HG03457 (cell line): ENCODE data around the gene SERPINE2.

Experiments used
- ATAC-seq: cut with Tn5 transposase; IDR thresholded peaks from one replicate; pipeline ENCODE4 v1.9.1; 2021; ENCODE audit warnings: moderate number of reproducible peaks; ENCODE audit not compliant: unreplicated experiment

The SERPINE2 gene

GRCh38 chr2:224055101-224055500, 16.0 kb upstream of the SERPINE2 start:
- no peak for ATAC-seq

GRCh38 chr2:224046752-224047151, 7.7 kb upstream of the SERPINE2 start:
- no peak for ATAC-seq

GRCh38 chr2:224042191-224042696, 3.2 kb upstream of the SERPINE2 start:
- no peak for ATAC-seq

- no peak for ATAC-seq
Measured at GRCh38 chr2:224041554-224041953, 2.5 kb upstream of the SERPINE2 start.

GRCh38 chr2:224040753-224041152, 1.7 kb upstream of the SERPINE2 start:
- no peak for ATAC-seq

GRCh38 chr2:224039770-224040440, 819 bp upstream of the SERPINE2 start:
- ATAC-seq = peak; percentile 5

- ATAC-seq = peak; percentile 16
Measured at GRCh38 chr2:224038830-224039079, 331 bp downstream of the SERPINE2 start.

- peak; percentile 45 for ATAC-seq
Measured at GRCh38 chr2:224038049-224038829, 847 bp downstream of the SERPINE2 start.

- ATAC-seq = no peak
Measured at GRCh38 chr2:224036731-224037361, 2.2 kb downstream of the SERPINE2 start.

- no peak for ATAC-seq
Measured at GRCh38 chr2:224034017-224034416, 5.1 kb downstream of the SERPINE2 start.

GRCh38 chr2:224033601-224034000, 5.5 kb downstream of the SERPINE2 start:
- no peak for ATAC-seq

- no peak for ATAC-seq
Measured at GRCh38 chr2:224032283-224032682, 6.8 kb downstream of the SERPINE2 start.

GRCh38 chr2:224031358-224031970, 7.6 kb downstream of the SERPINE2 start:
- ATAC-seq = no peak

- ATAC-seq = no peak
Measured at GRCh38 chr2:224030786-224031185, 8.3 kb downstream of the SERPINE2 start.

GRCh38 chr2:224029876-224030275, 9.2 kb downstream of the SERPINE2 start:
- no peak for ATAC-seq

GRCh38 chr2:224027931-224028330, 11.2 kb downstream of the SERPINE2 start:
- no peak for ATAC-seq

- no peak for ATAC-seq
Measured at GRCh38 chr2:224027070-224027469, 12.0 kb downstream of the SERPINE2 start.

- ATAC-seq = peak; percentile 96
Measured at GRCh38 chr2:224025874-224026273, 13.2 kb downstream of the SERPINE2 start.

GRCh38 chr2:224024270-224024669, 14.8 kb downstream of the SERPINE2 start:
- no peak for ATAC-seq

- no peak for ATAC-seq
Measured at GRCh38 chr2:224023188-224023587, 15.9 kb downstream of the SERPINE2 start.

- ATAC-seq = no peak
Measured at GRCh38 chr2:224022486-224022885, 16.6 kb downstream of the SERPINE2 start.

GRCh38 chr2:224020523-224020922, 18.6 kb downstream of the SERPINE2 start:
- no peak for ATAC-seq
